ENCODE measurements around the gene C14orf119.

GRCh38 chr14:23056145-23056955 is 39.0 kb upstream of the C14orf119 start:
- TF ChIP-seq, protein P1, sequence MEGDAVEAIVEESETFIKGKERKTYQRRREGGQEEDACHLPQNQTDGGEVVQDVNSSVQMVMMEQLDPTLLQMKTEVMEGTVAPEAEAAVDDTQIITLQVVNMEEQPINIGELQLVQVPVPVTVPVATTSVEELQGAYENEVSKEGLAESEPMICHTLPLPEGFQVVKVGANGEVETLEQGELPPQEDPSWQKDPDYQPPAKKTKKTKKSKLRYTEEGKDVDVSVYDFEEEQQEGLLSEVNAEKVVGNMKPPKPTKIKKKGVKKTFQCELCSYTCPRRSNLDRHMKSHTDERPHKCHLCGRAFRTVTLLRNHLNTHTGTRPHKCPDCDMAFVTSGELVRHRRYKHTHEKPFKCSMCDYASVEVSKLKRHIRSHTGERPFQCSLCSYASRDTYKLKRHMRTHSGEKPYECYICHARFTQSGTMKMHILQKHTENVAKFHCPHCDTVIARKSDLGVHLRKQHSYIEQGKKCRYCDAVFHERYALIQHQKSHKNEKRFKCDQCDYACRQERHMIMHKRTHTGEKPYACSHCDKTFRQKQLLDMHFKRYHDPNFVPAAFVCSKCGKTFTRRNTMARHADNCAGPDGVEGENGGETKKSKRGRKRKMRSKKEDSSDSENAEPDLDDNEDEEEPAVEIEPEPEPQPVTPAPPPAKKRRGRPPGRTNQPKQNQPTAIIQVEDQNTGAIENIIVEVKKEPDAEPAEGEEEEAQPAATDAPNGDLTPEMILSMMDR (IDR thresholded peaks at IDR 0.05; ENCODE audit: low read length) = peak; percentile 83
- no peak for TF ChIP-seq EZH2 (IDR thresholded peaks at IDR 0.05; ENCODE audit: borderline replicate concordance, low read length)
